NB4 (cell line): ENCODE results near the gene ECT2L.

Experiments
- POLR2A ChIP-seq: IDR thresholded peaks from 2 replicates; pipeline ENCODE4 v1.6.1; 2011; ENCODE audit warnings: mild to moderate bottlenecking; ENCODE audit not compliant: insufficient read length; ENCODE audit errors: extremely low read depth
- TF ChIP-seq, protein P1 (sequence below): IDR thresholded peaks from one replicate; pipeline ENCODE4 v1.5.1; 2012; ENCODE audit warnings: low read depth, low read length

DNA sequence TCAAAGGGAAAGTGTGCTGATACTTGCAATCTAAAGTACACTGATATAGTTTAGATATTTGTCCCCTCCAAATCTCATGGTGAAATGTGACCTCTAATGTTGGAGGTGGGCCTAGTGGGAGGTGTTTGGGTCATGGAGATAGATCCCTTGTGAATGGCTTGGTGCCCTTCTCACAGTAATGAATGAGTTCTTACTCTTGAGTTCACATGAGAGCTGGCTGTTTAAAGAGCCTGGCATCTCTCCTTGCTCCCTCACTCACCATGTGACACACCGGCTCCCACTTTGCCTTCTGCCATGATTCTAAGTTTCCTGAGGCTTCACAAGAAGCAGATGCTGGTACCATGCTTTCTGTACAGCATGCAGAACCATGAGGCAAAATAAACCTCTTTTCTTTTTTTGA, 114.1 kb downstream of the ECT2L start:
- no peak for TF ChIP-seq POLR2A
- TF ChIP-seq, protein P1, sequence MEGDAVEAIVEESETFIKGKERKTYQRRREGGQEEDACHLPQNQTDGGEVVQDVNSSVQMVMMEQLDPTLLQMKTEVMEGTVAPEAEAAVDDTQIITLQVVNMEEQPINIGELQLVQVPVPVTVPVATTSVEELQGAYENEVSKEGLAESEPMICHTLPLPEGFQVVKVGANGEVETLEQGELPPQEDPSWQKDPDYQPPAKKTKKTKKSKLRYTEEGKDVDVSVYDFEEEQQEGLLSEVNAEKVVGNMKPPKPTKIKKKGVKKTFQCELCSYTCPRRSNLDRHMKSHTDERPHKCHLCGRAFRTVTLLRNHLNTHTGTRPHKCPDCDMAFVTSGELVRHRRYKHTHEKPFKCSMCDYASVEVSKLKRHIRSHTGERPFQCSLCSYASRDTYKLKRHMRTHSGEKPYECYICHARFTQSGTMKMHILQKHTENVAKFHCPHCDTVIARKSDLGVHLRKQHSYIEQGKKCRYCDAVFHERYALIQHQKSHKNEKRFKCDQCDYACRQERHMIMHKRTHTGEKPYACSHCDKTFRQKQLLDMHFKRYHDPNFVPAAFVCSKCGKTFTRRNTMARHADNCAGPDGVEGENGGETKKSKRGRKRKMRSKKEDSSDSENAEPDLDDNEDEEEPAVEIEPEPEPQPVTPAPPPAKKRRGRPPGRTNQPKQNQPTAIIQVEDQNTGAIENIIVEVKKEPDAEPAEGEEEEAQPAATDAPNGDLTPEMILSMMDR: no peak
